ENCODE measurements around the gene CENPP. TPM values are rescaled to one million over a fixed set of nuclear protein-coding genes. Genes with fewer than 3 reads are reported as not detected.

Gene CENPP
- polyA plus RNA-seq, 2 donors, result 2.2 to 3.6 TPM

DNA sequence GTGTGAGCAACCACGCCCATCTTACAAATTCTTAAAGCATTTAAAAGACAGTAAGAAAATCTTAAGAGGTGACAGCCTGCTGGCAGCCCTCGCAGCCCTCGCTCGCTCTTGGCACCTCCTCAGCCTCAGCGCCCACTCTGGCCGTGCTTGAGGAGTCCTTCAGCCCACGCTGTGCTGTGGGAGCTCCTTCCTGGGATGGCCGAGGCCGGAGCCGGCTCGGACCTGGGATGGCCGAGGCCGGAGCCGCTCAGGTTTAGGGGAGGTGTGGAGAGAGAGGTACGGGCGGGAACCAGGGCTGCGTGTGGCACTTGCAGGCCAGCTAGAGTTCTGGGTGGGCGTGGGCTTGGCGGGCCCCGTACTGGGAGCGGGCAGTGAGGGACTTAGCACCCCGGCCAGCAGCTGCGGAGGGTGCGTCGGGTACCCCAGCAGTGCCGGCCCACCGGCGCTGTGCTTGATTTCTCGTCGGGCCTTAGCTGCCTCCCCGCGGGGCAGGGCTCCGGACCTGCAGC, 219.3 kb downstream of the CENPP start:
- 98% methylated on average over 33 of the region's 33 CpGs for WGBS, 2 donors
- Histone ChIP-seq H3K4me3 (ENCODE audit: low read depth in 1 of 2, low read length in 2 of 2) (no peak overlapping the region), H3K36me3 (ENCODE audit: control insufficient read depth in 2 of 2, insufficient read depth in 2 of 2, low read length in 1 of 2) (no peaks in the 10 kb centered on the region)

GRCh38 chr9:92547356-92547755, 221.6 kb downstream of the CENPP start:
- Histone ChIP-seq H3K27me3 (ENCODE audit: control insufficient read depth in 1 of 2, insufficient read depth in 2 of 2, low read length in 2 of 2) (no peaks in the 10 kb centered on the region), H3K27ac (ENCODE audit: low read depth in 2 of 2, low read length in 1 of 2) (no peak overlapping the region), H3K4me3 (ENCODE audit: low read depth in 1 of 2, low read length in 2 of 2) (no peak overlapping the region), H3K36me3 (ENCODE audit: control insufficient read depth in 2 of 2, insufficient read depth in 2 of 2, low read length in 1 of 2) (no peaks in the 10 kb centered on the region), H3K9me3 (ENCODE audit: control insufficient read depth in 2 of 2, insufficient read depth in 1 of 2, low read depth in 1 of 2, low read length in 1 of 2) (peaks cover 0 to 4% of the 10 kb centered on the region in 2 donors), H3K4me1 (ENCODE audit: control insufficient read depth in 2 of 2, insufficient read depth in 2 of 2, low read length in 1 of 2) (no peaks in the 10 kb centered on the region)
- 92 to 98% methylated on average over 3 of the region's 3 CpGs for WGBS, 2 donors

More for the DNA sequence above, 219.3 kb downstream of the CENPP start:
- Histone ChIP-seq H3K4me1 (ENCODE audit: control insufficient read depth in 2 of 2, insufficient read depth in 2 of 2, low read length in 1 of 2) (no peaks in the 10 kb centered on the region), H3K9me3 (ENCODE audit: control insufficient read depth in 2 of 2, insufficient read depth in 1 of 2, low read depth in 1 of 2, low read length in 1 of 2) (peaks cover 0 to 4% of the 10 kb centered on the region in 2 donors), H3K27ac (ENCODE audit: low read depth in 2 of 2, low read length in 1 of 2) (no peak overlapping the region), H3K27me3 (ENCODE audit: control insufficient read depth in 1 of 2, insufficient read depth in 2 of 2, low read length in 2 of 2) (no peaks in the 10 kb centered on the region)

GRCh38 chr9:92550765-92551164, 225.0 kb downstream of the CENPP start:
- H3K27me3 ChIP-seq (ENCODE audit: control insufficient read depth in 1 of 2, insufficient read depth in 2 of 2, low read length in 2 of 2), result no peaks in the 10 kb centered on the region
- H3K4me3 ChIP-seq (ENCODE audit: low read depth in 1 of 2, low read length in 2 of 2), result no peak overlapping the region
- H3K4me1 ChIP-seq (ENCODE audit: control insufficient read depth in 2 of 2, insufficient read depth in 2 of 2, low read length in 1 of 2), result no peaks in the 10 kb centered on the region
- WGBS, 2 donors, result 96 to 97% methylated on average over 2 of the region's 2 CpGs
- H3K36me3 ChIP-seq (ENCODE audit: control insufficient read depth in 2 of 2, insufficient read depth in 2 of 2, low read length in 1 of 2), result no peaks in the 10 kb centered on the region
- H3K9me3 ChIP-seq (ENCODE audit: control insufficient read depth in 2 of 2, insufficient read depth in 1 of 2, low read depth in 1 of 2, low read length in 1 of 2), result no peaks in the 10 kb centered on the region
- H3K27ac ChIP-seq (ENCODE audit: low read depth in 2 of 2, low read length in 1 of 2), result no peak overlapping the region

DNA sequence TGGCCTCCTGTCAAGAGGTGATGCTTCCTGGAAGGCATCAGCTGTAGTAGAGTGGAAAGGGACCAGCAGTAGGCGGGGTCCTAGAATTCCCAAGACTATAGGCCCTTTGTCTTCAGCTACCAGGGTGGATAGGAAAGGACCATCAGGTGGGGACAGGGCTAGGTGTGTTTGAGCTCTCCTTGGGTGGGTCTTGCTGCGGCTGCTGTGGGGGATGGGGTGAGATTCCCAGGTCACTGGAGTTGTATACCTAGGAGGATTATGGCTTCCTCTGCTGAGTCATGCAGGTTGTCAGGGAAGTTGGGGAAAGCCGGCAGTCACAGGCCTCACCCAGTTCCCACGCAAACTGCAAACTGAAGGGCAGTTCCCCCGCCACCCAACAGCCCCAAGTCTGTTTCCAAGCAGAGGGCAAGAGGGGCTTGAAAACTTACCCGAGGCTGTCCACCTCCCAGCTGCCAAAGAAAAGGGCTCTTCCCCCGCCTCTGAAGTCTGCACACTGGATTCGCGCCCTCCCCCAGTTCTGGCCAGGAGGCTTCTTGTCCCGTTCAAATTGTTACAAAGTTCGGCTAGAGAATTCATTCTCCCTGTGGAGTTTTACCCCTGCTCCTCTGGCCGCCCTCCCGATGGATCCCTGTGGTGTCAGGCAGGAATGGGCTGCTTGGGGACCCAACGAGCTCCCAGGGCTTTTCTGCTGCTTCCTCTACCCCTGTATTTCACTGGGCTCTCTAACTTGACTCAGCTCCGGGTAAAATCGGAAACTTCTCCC, 233.0 kb downstream of the CENPP start:
- 83 to 86% methylated on average over 15 to 16 of the region's 16 CpGs for WGBS, 2 donors
- no peaks in the 10 kb centered on the region for H3K9me3 ChIP-seq (ENCODE audit: control insufficient read depth in 2 of 2, insufficient read depth in 1 of 2, low read depth in 1 of 2, low read length in 1 of 2)

DNA sequence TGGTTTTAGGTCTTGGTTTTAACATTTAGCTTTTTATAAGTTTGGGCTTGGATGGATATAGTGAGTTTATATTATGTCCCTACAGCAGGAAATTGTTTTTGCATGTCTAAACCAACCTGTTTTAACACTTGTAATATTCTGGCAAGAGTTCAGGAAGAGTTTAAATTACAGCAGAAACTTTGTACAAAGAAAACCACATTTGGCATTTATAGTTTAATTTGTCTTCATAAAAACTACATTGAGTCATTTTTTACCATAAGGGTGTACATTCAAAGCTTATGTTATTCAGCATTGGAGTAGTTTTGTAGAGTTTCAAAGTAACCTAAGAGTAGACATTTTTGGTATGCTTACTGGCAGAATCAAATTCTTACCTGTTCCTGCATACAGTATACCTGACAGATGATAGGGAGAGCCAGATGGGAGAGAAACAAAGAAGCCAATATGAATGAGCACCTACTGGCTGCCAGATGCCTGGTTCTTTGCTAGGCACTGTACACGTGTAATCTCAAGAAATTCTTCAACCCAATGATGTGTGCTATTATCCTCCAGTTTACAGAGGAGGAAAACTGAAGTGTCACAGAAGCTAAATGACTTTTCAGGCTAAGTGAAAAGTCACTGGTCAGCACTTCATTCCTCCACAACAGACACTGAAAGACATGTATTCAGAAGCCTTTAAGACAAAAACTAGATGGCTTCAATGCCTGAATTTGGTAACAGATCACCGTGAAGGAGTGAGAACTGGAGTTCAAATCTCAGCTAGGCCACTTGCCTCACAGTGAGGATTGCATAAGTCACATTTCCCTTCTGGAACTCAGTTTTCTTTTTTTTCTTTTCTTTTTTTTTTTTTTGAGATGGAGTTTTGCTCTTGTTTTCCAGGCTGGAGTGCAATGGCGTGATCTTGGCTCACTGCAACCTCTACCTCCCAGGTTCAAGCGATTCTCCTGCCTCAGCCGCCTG, 235.9 kb downstream of the CENPP start:
- Histone ChIP-seq H3K27me3 (ENCODE audit: control insufficient read depth in 1 of 2, insufficient read depth in 2 of 2, low read length in 2 of 2) (no peaks in the 10 kb centered on the region), H3K4me1 (ENCODE audit: control insufficient read depth in 2 of 2, insufficient read depth in 2 of 2, low read length in 1 of 2) (peaks cover 0 to 7% of the 10 kb centered on the region in 2 donors), H3K36me3 (ENCODE audit: control insufficient read depth in 2 of 2, insufficient read depth in 2 of 2, low read length in 1 of 2) (no peaks in the 10 kb centered on the region), H3K9me3 (ENCODE audit: control insufficient read depth in 2 of 2, insufficient read depth in 1 of 2, low read depth in 1 of 2, low read length in 1 of 2) (no peaks in the 10 kb centered on the region), H3K4me3 (ENCODE audit: low read depth in 1 of 2, low read length in 2 of 2) (no peak overlapping the region), H3K27ac (ENCODE audit: low read depth in 2 of 2, low read length in 1 of 2) (peak overlapping the region in 1 of 2 donors; percentile 56)
- 79 to 85% methylated on average over 5 of the region's 5 CpGs for WGBS, 2 donors

More for the DNA sequence above, 233.0 kb downstream of the CENPP start:
- no peaks in the 10 kb centered on the region for H3K36me3 ChIP-seq (ENCODE audit: control insufficient read depth in 2 of 2, insufficient read depth in 2 of 2, low read length in 1 of 2)
- no peak overlapping the region for H3K27ac ChIP-seq (ENCODE audit: low read depth in 2 of 2, low read length in 1 of 2)
- no peak overlapping the region for H3K4me3 ChIP-seq (ENCODE audit: low read depth in 1 of 2, low read length in 2 of 2)
- H3K4me1 ChIP-seq (ENCODE audit: control insufficient read depth in 2 of 2, insufficient read depth in 2 of 2, low read length in 1 of 2), result peaks cover 0 to 7% of the 10 kb centered on the region in 2 donors
- H3K27me3 ChIP-seq (ENCODE audit: control insufficient read depth in 1 of 2, insufficient read depth in 2 of 2, low read length in 2 of 2), result no peaks in the 10 kb centered on the region

GRCh38 chr9:92562461-92562967, 236.8 kb downstream of the CENPP start:
- WGBS, 2 donors, result 78 to 80% methylated on average over 5 of the region's 5 CpGs
- Histone ChIP-seq H3K4me3 (ENCODE audit: low read depth in 1 of 2, low read length in 2 of 2) (no peak overlapping the region), H3K27ac (ENCODE audit: low read depth in 2 of 2, low read length in 1 of 2) (no peak overlapping the region), H3K4me1 (ENCODE audit: control insufficient read depth in 2 of 2, insufficient read depth in 2 of 2, low read length in 1 of 2) (peaks cover 0 to 7% of the 10 kb centered on the region in 2 donors), H3K9me3 (ENCODE audit: control insufficient read depth in 2 of 2, insufficient read depth in 1 of 2, low read depth in 1 of 2, low read length in 1 of 2) (no peaks in the 10 kb centered on the region), H3K36me3 (ENCODE audit: control insufficient read depth in 2 of 2, insufficient read depth in 2 of 2, low read length in 1 of 2) (no peaks in the 10 kb centered on the region), H3K27me3 (ENCODE audit: control insufficient read depth in 1 of 2, insufficient read depth in 2 of 2, low read length in 2 of 2) (no peaks in the 10 kb centered on the region)

DNA sequence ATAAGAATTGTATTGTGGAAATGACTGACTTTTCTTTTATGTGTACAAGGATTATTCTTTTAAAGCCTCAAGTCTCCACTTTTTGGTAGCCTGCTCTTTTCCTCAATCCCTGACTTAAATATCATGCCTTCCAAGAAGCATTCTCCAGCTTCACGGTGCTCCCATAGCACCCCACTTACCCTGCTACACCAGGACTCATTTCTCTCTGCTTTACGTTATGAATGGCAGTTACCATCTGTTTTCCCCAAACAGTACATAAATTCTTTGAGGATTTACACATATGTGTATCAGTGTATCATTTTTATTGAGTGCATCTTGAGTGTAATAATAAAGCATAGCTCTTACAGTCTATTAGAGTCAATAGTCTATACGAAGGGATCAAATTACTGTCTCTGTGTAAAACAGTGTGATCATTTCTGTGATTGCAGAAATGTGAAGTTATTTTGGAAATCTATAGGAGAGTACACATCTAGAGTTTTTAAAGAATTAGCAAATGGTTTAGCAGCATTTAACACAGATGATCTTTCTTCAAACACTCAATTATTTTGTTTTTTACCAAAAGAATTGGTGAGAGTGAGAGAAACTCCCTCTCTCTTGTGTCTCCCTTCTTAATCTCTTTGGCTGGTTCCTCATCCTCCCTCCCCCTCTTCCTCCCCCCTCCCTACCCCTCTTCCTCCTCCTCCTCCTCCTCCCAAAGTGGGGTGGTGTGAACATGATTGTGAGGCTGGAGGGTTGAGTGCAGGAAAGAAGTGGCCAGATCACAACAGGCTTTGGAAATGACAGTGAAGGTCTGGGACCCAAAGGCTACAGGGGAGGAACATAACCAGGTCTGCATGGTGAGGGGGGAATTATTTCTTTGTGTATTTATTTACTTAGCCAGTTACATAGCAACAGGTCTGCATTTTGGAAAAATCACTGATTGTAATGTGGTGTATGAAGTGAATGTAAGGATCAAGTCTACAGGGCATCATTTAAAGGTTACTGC, 237.7 kb downstream of the CENPP start:
- Histone ChIP-seq H3K36me3 (ENCODE audit: control insufficient read depth in 2 of 2, insufficient read depth in 2 of 2, low read length in 1 of 2) (no peaks in the 10 kb centered on the region), H3K27me3 (ENCODE audit: control insufficient read depth in 1 of 2, insufficient read depth in 2 of 2, low read length in 2 of 2) (no peaks in the 10 kb centered on the region), H3K9me3 (ENCODE audit: control insufficient read depth in 2 of 2, insufficient read depth in 1 of 2, low read depth in 1 of 2, low read length in 1 of 2) (no peaks in the 10 kb centered on the region), H3K4me1 (ENCODE audit: control insufficient read depth in 2 of 2, insufficient read depth in 2 of 2, low read length in 1 of 2) (peaks cover 0 to 6% of the 10 kb centered on the region in 2 donors), H3K27ac (ENCODE audit: low read depth in 2 of 2, low read length in 1 of 2) (no peak overlapping the region), H3K4me3 (ENCODE audit: low read depth in 1 of 2, low read length in 2 of 2) (no peak overlapping the region)
- 73 to 75% methylated on average over 3 of the region's 3 CpGs for WGBS, 2 donors

GRCh38 chr9:92564504-92564903, 238.8 kb downstream of the CENPP start:
- H3K4me1 ChIP-seq (ENCODE audit: control insufficient read depth in 2 of 2, insufficient read depth in 2 of 2, low read length in 1 of 2), result no peaks in the 10 kb centered on the region
- H3K9me3 ChIP-seq (ENCODE audit: control insufficient read depth in 2 of 2, insufficient read depth in 1 of 2, low read depth in 1 of 2, low read length in 1 of 2), result no peaks in the 10 kb centered on the region
- no peaks in the 10 kb centered on the region for H3K36me3 ChIP-seq (ENCODE audit: control insufficient read depth in 2 of 2, insufficient read depth in 2 of 2, low read length in 1 of 2)
- no peaks in the 10 kb centered on the region for H3K27me3 ChIP-seq (ENCODE audit: control insufficient read depth in 1 of 2, insufficient read depth in 2 of 2, low read length in 2 of 2)
- H3K27ac ChIP-seq (ENCODE audit: low read depth in 2 of 2, low read length in 1 of 2), result no peak overlapping the region
- H3K4me3 ChIP-seq (ENCODE audit: low read depth in 1 of 2, low read length in 2 of 2), result no peak overlapping the region
